Activated CD4-positive, alpha-beta memory T cell treated with anti-CD3 and anti-CD28 coated beads for 36 hours (primary cell): ENCODE data around the gene POLR2J3. TPM values are rescaled to one million over a fixed set of nuclear protein-coding genes. Genes with fewer than 3 reads are reported as not detected.
"Not testable (repeated sequence)": the region's sequence is repeated elsewhere in the genome, so short reads cannot be mapped to it uniquely, and the experiment has no call there.

Source experiments
- CTCF ChIA-PET: fragments of 350-600 bp; sonication (Branson Sonifier 250); formaldehyde crosslinking; loops from one replicate; lab custom pipeline; 2021; ENCODE audit warnings: antibody characterized with exemption, inconsistent platforms; lab: Charles Lee
- POLR2A ChIA-PET: fragments of 350-600 bp; sonication (Branson Sonifier 250); formaldehyde crosslinking; loops from one replicate; lab custom pipeline; 2021; ENCODE audit warnings: antibody characterized with exemption; lab: Charles Lee
- DNase-seq: peaks from one replicate; pipeline ENCODE4 v3.0.0-alpha.2; 2020
- H3K27ac Mint-ChIP-seq: one replicate; pipeline ENCODE4 v1.8.0; 2021; ENCODE audit warnings: mixed read lengths
- H3K27me3 Mint-ChIP-seq: one replicate; pipeline ENCODE4 v1.8.0; 2021; ENCODE audit warnings: mixed read lengths
- H3K36me3 Mint-ChIP-seq: one replicate; pipeline ENCODE4 v1.8.0; 2021; ENCODE audit warnings: mixed read lengths
- H3K4me1 Mint-ChIP-seq: one replicate; pipeline ENCODE4 v1.8.0; 2021; ENCODE audit warnings: low read depth, mixed read lengths
- H3K4me3 Mint-ChIP-seq: one replicate; pipeline ENCODE4 v1.8.0; 2021; ENCODE audit warnings: mild to moderate bottlenecking, mixed read lengths
- H3K9me3 Mint-ChIP-seq: one replicate; pipeline ENCODE4 v1.8.0; 2021; ENCODE audit warnings: mixed read lengths
- intact Hi-C: fragments of 100-400 bp; cut with micrococcal nuclease; formaldehyde crosslinking; loops from one replicate; pipeline ENCODE4 v1.15.1; 2023
- total RNA-seq, 2 experiments: library from RNA; stranded (reverse); gene quantifications; one replicate each; pipeline ENCODE4 v1.2.3, GENCODE V29; 2021

Gene POLR2J3
- total RNA-seq: 10 to 100 TPM; 16.6 to 19.2 TPM

- CTCF ChIA-PET, intact Hi-C loops, H3K9me3 Mint-ChIP-seq, H3K36me3 Mint-ChIP-seq, H3K4me1 Mint-ChIP-seq, H3K27me3 Mint-ChIP-seq, POLR2A ChIA-PET: not testable (repeated sequence)
- peak; percentile 96 for DNase-seq
- H3K4me3 Mint-ChIP-seq: peak within 1 kb of the TSS; percentile 87
- peak within 1 kb of the TSS; percentile 79 for H3K27ac Mint-ChIP-seq
Measured at GRCh38 chr7:102572261-102573239, at the start of gene POLR2J3. POLR2J3 (minus strand) TSS chr7:102572583; CDS start chr7:102572521, 62 bp downstream.

GRCh38 chr7:102618122-102618521 lies 45.7 kb upstream of the POLR2J3 start:
- H3K9me3 Mint-ChIP-seq, POLR2A ChIA-PET, H3K27me3 Mint-ChIP-seq, H3K36me3 Mint-ChIP-seq, H3K4me1 Mint-ChIP-seq, DNase-seq, intact Hi-C loops, CTCF ChIA-PET, H3K27ac Mint-ChIP-seq, H3K4me3 Mint-ChIP-seq: not testable (repeated sequence)

GRCh38 chr7:102616507-102617125 lies 44.2 kb upstream of the POLR2J3 start, which contains the start of gene RASA4:
RASA4 (minus strand) TSS chr7:102616756; CDS start chr7:102616689, 67 bp downstream.
- POLR2A ChIA-PET, H3K27me3 Mint-ChIP-seq, H3K27ac Mint-ChIP-seq, CTCF ChIA-PET, H3K4me1 Mint-ChIP-seq, intact Hi-C loops, H3K9me3 Mint-ChIP-seq, H3K36me3 Mint-ChIP-seq, H3K4me3 Mint-ChIP-seq: not testable (repeated sequence)
- DNase-seq: peak; percentile 18

GRCh38 chr7:102615930-102616329 lies 43.5 kb upstream of the POLR2J3 start:
- POLR2A ChIA-PET, intact Hi-C loops, CTCF ChIA-PET, H3K9me3 Mint-ChIP-seq, H3K4me3 Mint-ChIP-seq, H3K4me1 Mint-ChIP-seq, H3K27me3 Mint-ChIP-seq, H3K27ac Mint-ChIP-seq, H3K36me3 Mint-ChIP-seq, DNase-seq: not testable (repeated sequence)

- H3K27me3 Mint-ChIP-seq, intact Hi-C loops, H3K36me3 Mint-ChIP-seq, CTCF ChIA-PET, POLR2A ChIA-PET, H3K4me1 Mint-ChIP-seq, H3K4me3 Mint-ChIP-seq, H3K9me3 Mint-ChIP-seq, DNase-seq, H3K27ac Mint-ChIP-seq: not testable (repeated sequence)
Measured at GRCh38 chr7:102614873-102615272, 42.5 kb upstream of the POLR2J3 start.

GRCh38 chr7:102614346-102614697 lies 41.9 kb upstream of the POLR2J3 start:
- H3K36me3 Mint-ChIP-seq, CTCF ChIA-PET, H3K27ac Mint-ChIP-seq, H3K4me1 Mint-ChIP-seq, H3K4me3 Mint-ChIP-seq, H3K27me3 Mint-ChIP-seq, DNase-seq, H3K9me3 Mint-ChIP-seq, intact Hi-C loops, POLR2A ChIA-PET: not testable (repeated sequence)

GRCh38 chr7:102613575-102614345 lies 41.4 kb upstream of the POLR2J3 start:
- H3K4me3 Mint-ChIP-seq, H3K27me3 Mint-ChIP-seq, H3K36me3 Mint-ChIP-seq, intact Hi-C loops, H3K9me3 Mint-ChIP-seq, H3K4me1 Mint-ChIP-seq, POLR2A ChIA-PET, H3K27ac Mint-ChIP-seq, CTCF ChIA-PET: not testable (repeated sequence)
- DNase-seq: peak; percentile 10

GRCh38 chr7:102611675-102612325 lies 39.4 kb upstream of the POLR2J3 start:
- DNase-seq, H3K4me3 Mint-ChIP-seq, H3K4me1 Mint-ChIP-seq, H3K9me3 Mint-ChIP-seq, intact Hi-C loops, H3K27ac Mint-ChIP-seq, POLR2A ChIA-PET, CTCF ChIA-PET, H3K36me3 Mint-ChIP-seq, H3K27me3 Mint-ChIP-seq: not testable (repeated sequence)

- H3K9me3 Mint-ChIP-seq, POLR2A ChIA-PET, H3K27ac Mint-ChIP-seq, H3K36me3 Mint-ChIP-seq, CTCF ChIA-PET, DNase-seq, H3K27me3 Mint-ChIP-seq, H3K4me3 Mint-ChIP-seq, intact Hi-C loops, H3K4me1 Mint-ChIP-seq: not testable (repeated sequence)
Measured at GRCh38 chr7:102611013-102611674, 38.8 kb upstream of the POLR2J3 start.

GRCh38 chr7:102610441-102610840 lies 38.1 kb upstream of the POLR2J3 start:
- H3K9me3 Mint-ChIP-seq, H3K4me1 Mint-ChIP-seq, H3K27ac Mint-ChIP-seq, POLR2A ChIA-PET, H3K36me3 Mint-ChIP-seq, H3K4me3 Mint-ChIP-seq, intact Hi-C loops, DNase-seq, H3K27me3 Mint-ChIP-seq, CTCF ChIA-PET: not testable (repeated sequence)

GRCh38 chr7:102609734-102610133 lies 37.4 kb upstream of the POLR2J3 start:
- H3K4me3 Mint-ChIP-seq, POLR2A ChIA-PET, H3K27ac Mint-ChIP-seq, CTCF ChIA-PET, DNase-seq, intact Hi-C loops, H3K9me3 Mint-ChIP-seq, H3K27me3 Mint-ChIP-seq, H3K36me3 Mint-ChIP-seq, H3K4me1 Mint-ChIP-seq: not testable (repeated sequence)
